GM12891 (cell line): ENCODE data around the gene RCAN3.
A peak's percentile ranks its signal among the peaks of the same experiment; 100 is the strongest.

Experiments used
- DNase-seq: peaks from one replicate; pipeline ENCODE4 v3.0.0; 2011; ENCODE audit warnings: low spot score; ENCODE audit not compliant: insufficient read length
- FAIRE-seq: peaks from 2 replicates; lab custom pipeline; 2011; peaks lifted over from hg19 to GRCh38; lab: Jason Lieb, UNC
- PAX5 ChIP-seq: IDR thresholded peaks from 2 replicates; pipeline ENCODE4 v1.6.1; 2011; ENCODE audit warnings: low read length, moderate library complexity, mild to moderate bottlenecking; ENCODE audit not compliant: insufficient read depth, severe bottlenecking
- POLR2A ChIP-seq: IDR thresholded peaks from 2 replicates; pipeline ENCODE4 v1.6.1; 2011; ENCODE audit warnings: low read depth, low read length, control low read depth
- POLR2AphosphoS5 ChIP-seq: IDR thresholded peaks from 2 replicates; pipeline ENCODE4 v1.6.1; 2011; ENCODE audit warnings: low read depth, low read length, control low read depth
- POU2F2 ChIP-seq: IDR thresholded peaks from 2 replicates; pipeline ENCODE4 v1.6.1; 2011; ENCODE audit warnings: low read depth, mild to moderate bottlenecking, control low read depth, low read length, moderate library complexity
- SPI1 ChIP-seq: IDR thresholded peaks from 2 replicates; pipeline ENCODE4 v1.6.1; 2011; ENCODE audit warnings: low read depth, low read length, control low read depth
- TAF1 ChIP-seq: IDR thresholded peaks from 2 replicates; pipeline ENCODE4 v1.6.1; 2011; ENCODE audit warnings: low read depth, low read length, control low read depth

RCAN3 gene

GRCh38 chr1:24468685-24469316 lies 33.8 kb upstream of the RCAN3 start:
- TF ChIP-seq POLR2AphosphoS5 (no peak), SPI1 (no peak), POLR2A (no peak), PAX5 (no peak), POU2F2 (no peak), TAF1 (no peak)
- no peak for DNase-seq
- FAIRE-seq = no peak

GRCh38 chr1:24470592-24470991 lies 32.0 kb upstream of the RCAN3 start:
- DNase-seq (no peak), FAIRE-seq (no peak)
- TF ChIP-seq PAX5 (no peak), POLR2A (no peak), SPI1 (no peak), POLR2AphosphoS5 (no peak), POU2F2 (no peak), TAF1 (no peak)

- FAIRE-seq (no peak), DNase-seq (no peak)
- TF ChIP-seq SPI1 (no peak), TAF1 (no peak), PAX5 (no peak), POU2F2 (no peak), POLR2A (no peak), POLR2AphosphoS5 (no peak)
Measured at GRCh38 chr1:24472527-24473251, 29.9 kb upstream of the RCAN3 start.

- TF ChIP-seq POLR2A = no peak
- no peak for TF ChIP-seq POLR2AphosphoS5
- TF ChIP-seq SPI1 = no peak
- TF ChIP-seq TAF1 = no peak
- no peak for TF ChIP-seq PAX5
- TF ChIP-seq POU2F2 = no peak
- no peak for FAIRE-seq
- DNase-seq = no peak
Measured at GRCh38 chr1:24474193-24474592, 28.4 kb upstream of the RCAN3 start.

DNA sequence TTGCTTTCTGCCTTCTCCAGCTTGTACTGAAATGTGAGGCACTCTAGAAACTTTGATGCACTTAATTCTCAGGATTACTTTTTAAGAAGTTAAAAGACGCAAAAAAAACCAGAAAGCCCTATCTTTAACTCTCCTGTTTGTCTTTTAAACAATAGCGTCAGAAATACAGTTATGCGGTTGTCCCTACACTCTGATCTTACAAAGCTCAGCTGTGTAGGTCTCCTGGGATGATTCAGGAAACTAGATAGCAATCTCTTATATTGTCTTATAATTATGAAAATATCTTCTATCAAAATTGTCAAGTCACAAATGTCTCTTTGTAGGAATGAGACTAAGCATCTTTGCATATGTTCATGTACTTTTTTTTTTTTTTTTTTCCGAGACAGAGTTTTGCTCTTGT lies 26.9 kb upstream of the RCAN3 start:
- FAIRE-seq = no peak
- DNase-seq = no peak
- TF ChIP-seq POLR2A = no peak
- no peak for TF ChIP-seq SPI1
- no peak for TF ChIP-seq POU2F2
- TF ChIP-seq TAF1 = no peak
- no peak for TF ChIP-seq POLR2AphosphoS5
- TF ChIP-seq PAX5 = no peak

DNA sequence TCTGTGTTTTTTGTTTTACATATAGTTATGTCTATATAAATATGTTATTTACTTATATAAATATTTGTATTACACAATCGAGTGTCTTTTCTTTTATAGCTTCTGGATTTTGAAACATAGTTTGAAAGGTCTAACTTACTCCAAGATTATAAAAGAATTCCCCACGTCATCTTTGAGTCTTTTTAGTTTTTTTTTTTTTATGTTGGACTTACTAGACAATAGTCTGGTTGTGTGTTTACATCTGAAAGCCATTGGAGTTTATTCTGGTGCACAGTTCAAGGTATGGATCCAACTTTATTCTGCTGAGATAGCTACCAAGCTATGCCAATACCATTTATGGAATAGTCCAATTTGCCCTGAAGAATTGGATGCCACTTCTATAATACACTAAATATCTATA lies 26.1 kb upstream of the RCAN3 start:
- FAIRE-seq = no peak
- no peak for TF ChIP-seq POLR2AphosphoS5
- no peak for TF ChIP-seq POLR2A
- no peak for TF ChIP-seq POU2F2
- TF ChIP-seq PAX5 = no peak
- no peak for TF ChIP-seq TAF1
- TF ChIP-seq SPI1 = no peak
- DNase-seq = no peak

- FAIRE-seq = peak; percentile 9
- DNase-seq = no peak
- TF ChIP-seq PAX5 = no peak
- no peak for TF ChIP-seq POLR2AphosphoS5
- TF ChIP-seq POU2F2 = no peak
- TF ChIP-seq POLR2A = no peak
- TF ChIP-seq SPI1 = no peak
- no peak for TF ChIP-seq TAF1
Measured at GRCh38 chr1:24477309-24477708, 25.3 kb upstream of the RCAN3 start.

DNA sequence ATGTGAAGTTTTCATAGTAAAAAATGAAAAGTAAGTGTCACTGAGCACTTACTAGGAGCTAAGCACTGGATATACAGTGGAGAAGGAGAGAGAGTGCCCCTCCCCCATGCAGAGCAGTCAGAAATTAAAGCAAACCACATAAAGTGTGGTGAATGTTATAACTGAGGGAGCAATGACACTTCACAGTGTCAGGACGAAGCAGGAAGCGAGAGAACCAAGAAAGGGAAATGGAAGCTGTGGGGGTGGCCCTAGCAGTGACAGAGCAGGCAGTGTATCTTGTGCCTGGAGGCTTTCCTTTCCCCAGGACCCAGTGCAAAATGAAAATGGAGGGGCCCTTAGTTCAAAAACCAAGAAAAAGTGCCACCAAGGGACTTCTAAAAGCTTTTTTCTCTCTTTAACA lies 21.5 kb upstream of the RCAN3 start:
- TF ChIP-seq POLR2AphosphoS5 (no peak), TAF1 (no peak), SPI1 (peak; percentile 88)
- peak; percentile 48 for DNase-seq
- peak; percentile 86 for FAIRE-seq

- TF ChIP-seq SPI1 (no peak), POLR2A (no peak), POLR2AphosphoS5 (no peak), PAX5 (no peak), TAF1 (no peak), POU2F2 (no peak)
- FAIRE-seq (peak; percentile 28), DNase-seq (no peak)
Measured at GRCh38 chr1:24481843-24482610, 20.6 kb upstream of the RCAN3 start.

- TF ChIP-seq TAF1 = no peak
- no peak for TF ChIP-seq PAX5
- no peak for TF ChIP-seq POLR2A
- TF ChIP-seq POLR2AphosphoS5 = no peak
- TF ChIP-seq POU2F2 = no peak
- no peak for TF ChIP-seq SPI1
- DNase-seq (no peak), FAIRE-seq (no peak)
Measured at GRCh38 chr1:24483441-24483840, 19.2 kb upstream of the RCAN3 start.
